Activated T-cell treated with anti-CD3 and anti-CD28 coated beads, Interleukin-2, amount 50 U/mL, for 4 hours (primary cell): ENCODE data around the gene RIC3. TPM values are rescaled to one million over a fixed set of nuclear protein-coding genes. Genes with fewer than 3 reads are reported as not detected.

ENCODE experiments used
- total RNA-seq, 3 donors: library from RNA; stranded (reverse); gene quantifications; one replicate each; pipeline ENCODE4 v1.2.1, GENCODE V29; 2021

Gene RIC3
- total RNA-seq, 3 donors from 2014 or later: 14.5 to 16.6 (median 15.2) TPM

Other genes with a start within 250 kb of the RIC3 start
- not detected for gene OR10A6, start 237.8 kb downstream of the RIC3 start, total RNA-seq
- not detected for gene OR10A3, start 227.3 kb downstream of the RIC3 start, total RNA-seq
- not detected for gene NLRP10, start 203.6 kb downstream of the RIC3 start, total RNA-seq
- 100 to 1,000 TPM; 336 to 429 (median 342) TPM for gene EIF3F, start 181.7 kb downstream of the RIC3 start, total RNA-seq
- under 1 TPM; 0.14 to 0.43 (median 0.32) TPM for gene TUB, start 87.8 kb downstream of the RIC3 start, total RNA-seq
- not detected for gene LMO1, start 94.9 kb upstream of the RIC3 start, total RNA-seq